NCI-H524 (cell line): ENCODE data around the gene NRSN1.

Experiments
- DNase-seq, 2 experiments: peaks; one replicate each; lab custom pipeline; 2025; lab: John Stamatoyannopoulos, UW

NRSN1 gene, protein sequence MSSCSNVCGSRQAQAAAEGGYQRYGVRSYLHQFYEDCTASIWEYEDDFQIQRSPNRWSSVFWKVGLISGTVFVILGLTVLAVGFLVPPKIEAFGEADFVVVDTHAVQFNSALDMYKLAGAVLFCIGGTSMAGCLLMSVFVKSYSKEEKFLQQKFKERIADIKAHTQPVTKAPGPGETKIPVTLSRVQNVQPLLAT

DNA sequence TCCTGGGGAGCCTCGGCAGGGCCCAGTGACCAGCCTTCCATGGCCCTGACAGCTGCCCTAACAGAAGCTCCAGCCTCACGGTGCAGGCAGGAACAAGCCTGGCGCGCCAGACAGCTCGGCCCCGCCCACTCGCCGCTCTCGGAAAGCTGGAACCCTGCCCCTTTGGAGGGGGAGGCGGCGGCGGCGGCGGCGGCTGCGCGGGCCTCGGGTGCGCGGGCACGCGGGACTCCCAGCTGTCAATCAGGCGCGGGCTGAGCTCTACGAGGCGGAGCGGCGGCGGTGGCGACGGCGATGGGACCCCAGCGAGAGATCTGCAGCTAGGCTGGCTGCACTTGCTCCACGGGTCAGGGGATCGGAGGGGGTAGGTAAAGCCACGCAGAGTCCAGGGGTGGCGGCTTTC lies at the start of gene NRSN1:
TSS of gene NRSN1 (plus strand) at position 236 of the 400 bp plus-strand sequence. CDS start 8,113 bp downstream, outside the sequence.
- peak; percentile 67 to 76 for DNase-seq

DNA sequence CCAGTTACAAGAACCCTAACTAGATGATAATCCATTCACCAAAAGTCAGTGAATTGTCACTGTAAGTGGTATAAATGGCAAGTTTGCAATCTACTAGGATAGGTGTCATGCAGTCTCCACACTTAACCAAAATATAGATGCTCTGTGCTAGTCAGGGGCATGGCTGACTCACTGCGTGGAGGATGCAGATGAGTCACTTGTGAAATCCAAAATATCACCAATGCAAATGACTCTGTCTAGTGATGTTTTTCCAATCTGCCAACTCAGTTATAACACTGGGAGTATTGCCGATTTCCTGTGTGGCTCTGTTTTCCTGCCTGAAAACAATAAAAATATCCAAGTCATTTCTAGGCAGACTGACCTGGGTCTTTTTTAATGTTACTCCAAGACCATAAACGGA lies 47.8 kb upstream of the NRSN1 start:
- no peak for DNase-seq

DNA sequence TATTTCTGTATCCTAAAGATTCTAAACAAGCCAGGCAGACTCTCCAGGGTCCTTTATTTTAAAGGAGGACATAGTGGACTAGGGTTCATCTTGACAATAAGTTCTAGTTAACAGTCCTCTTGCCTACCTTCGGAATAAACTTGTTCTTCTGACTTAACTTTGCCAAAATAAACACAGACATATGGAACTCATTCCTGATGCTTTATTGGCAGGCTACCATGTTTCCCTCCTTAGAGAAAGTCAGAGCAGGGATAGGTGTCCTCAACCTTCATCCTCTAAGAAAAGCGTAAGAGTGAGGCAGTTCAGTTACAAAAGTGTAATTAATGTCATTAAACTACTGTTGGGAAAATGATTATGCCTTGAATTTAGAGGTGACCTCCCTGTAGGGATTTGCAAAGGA lies 46.9 kb upstream of the NRSN1 start:
- DNase-seq: no peak

DNA sequence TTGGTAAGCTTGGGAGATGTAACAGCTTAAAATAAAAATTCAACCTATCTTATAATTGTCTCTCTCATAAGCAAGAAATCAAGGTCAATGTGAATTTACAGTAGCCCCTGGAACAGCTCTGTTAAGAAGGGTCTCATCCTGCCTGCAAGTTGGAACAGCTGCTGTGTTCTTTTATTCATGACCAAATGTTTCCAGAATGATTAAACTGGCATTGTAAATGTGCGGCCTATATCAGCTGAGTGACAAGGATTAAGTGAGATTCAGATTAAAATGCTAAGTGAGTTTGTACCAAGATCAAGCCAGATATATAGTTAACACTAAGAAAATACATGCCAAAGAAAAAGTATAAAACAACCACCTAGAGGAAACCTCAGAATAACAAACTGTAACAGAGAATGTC lies 45.3 kb upstream of the NRSN1 start:
- peak; percentile 9 to 81 for DNase-seq

DNA sequence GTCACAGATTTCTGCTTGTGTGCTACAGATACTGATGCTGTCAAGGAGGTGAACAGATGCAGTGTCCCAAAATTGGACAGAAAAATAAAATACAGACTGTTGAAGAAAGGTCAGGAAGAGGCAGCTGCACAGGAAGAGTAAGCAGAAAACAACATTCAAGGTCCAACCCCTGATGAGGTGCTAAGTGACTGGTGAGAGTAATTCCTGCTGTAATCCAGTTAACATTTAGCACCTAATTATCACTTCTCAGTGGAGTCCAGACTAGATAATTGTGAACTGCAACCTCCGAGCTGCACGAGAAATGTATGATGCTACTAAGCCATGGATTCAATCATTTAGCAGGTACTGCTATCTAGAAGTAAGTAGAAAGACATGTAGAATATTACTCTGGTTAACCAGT lies 36.3 kb upstream of the NRSN1 start:
- DNase-seq: no peak

DNA sequence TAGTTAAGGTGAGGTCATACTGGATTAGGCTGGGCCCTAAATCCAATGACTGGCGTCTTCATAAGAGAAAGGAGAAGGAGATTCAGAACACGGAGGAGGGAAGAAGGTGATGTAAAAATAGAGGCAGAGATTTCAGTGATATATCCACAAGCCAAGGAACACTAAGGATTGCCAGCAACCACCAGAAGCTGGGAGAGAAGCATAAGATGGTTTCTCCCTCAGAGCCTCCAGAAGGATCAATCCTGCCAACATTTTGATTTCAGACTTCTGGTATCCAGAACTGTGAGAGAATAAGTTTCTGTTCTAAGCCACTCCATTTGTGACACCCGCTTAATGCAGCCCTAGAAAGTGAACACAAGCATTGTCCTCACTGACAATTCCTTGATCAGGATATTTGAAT lies 33.6 kb upstream of the NRSN1 start:
- no peak for DNase-seq

DNA sequence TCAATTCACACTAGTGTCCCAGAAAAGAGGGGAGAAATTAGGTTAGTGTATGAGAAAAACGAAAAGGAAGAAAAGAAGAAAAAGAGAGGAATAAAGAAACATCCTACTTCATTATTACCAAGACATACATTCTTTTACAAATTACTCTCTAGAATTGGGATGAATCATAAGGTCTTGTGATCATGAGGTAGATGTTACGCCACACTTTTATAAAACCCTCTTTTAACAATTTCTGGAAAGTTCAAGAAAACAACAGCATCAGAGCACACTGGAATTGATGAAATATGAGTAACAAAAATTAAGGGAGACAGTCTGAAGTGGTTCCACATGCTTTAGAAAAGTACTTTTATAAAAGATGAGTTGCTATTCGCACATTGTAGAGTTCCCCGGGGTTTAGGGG lies 32.6 kb upstream of the NRSN1 start:
- DNase-seq: no peak

DNA sequence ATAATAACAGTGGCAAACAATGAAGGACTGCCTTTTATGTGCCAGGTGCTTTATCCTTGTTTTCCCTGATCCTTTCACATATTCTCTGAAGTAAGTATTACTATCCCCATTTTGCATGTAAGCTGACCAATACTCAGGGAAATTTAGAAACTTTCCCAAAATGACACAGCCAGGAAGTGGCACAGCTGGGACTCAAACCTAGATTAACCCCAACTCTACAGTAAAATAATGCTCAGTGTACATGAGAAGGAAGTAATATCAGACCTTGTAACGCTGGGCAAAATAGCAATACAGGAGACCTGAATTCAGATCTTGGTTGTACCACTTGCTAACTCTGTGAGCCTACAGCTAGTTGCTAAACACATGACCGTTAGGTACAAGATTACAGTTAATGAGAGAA lies 26.8 kb upstream of the NRSN1 start:
- no peak for DNase-seq

DNA sequence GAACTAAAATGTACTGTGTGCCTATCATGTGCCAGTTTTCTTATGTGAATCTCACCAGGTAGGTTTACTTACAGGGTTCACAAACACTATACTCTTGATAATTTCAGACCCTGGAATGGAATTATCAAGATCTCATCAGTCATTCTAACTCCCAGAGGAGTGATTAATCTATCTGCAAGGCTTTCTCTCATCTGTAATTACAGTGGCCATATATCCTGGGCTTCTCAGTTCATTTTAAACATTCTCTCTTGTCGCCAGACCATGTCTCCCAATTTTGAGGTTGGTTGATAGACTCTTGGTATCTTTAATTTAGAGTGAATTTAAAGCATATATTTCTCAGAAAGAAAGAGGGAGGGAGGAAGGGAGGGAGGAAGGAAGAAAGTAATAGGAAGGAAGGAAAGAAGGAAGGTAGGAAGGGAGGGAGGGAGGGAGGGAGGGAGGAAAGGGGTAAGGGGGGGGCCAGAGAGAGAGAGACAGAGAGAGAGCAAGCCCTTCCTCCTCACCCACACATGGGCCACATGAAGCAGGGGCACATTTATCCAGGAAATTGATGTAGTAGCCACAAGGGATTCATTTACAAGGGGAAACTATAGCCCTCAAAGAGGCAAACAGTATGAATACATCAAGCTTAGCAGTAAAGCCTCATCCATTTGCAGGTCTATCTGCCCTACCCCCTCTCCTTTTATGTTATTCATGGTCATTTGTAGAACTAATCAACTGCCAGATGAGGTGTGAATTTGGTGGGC lies 25.8 kb upstream of the NRSN1 start:
- no peak for DNase-seq

DNA sequence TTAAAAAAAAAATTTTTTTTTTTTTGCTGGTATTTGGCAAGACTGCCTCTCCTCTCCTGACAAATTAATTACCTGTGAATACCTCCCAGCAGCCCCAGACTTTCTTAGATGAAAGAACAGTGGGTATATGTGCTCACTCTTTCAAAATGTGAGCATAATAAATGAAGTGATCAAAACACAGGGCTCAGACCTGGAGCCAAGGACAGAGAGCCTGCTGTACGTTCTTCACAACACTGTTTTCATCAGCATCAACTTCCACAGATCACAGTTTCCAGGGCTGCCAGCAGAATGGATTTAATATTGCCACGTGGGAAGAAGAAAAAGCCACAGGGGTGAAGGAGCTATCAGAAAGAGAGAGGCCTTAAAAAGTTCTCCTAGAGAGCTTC lies 25.3 kb upstream of the NRSN1 start:
- DNase-seq: no peak

DNA sequence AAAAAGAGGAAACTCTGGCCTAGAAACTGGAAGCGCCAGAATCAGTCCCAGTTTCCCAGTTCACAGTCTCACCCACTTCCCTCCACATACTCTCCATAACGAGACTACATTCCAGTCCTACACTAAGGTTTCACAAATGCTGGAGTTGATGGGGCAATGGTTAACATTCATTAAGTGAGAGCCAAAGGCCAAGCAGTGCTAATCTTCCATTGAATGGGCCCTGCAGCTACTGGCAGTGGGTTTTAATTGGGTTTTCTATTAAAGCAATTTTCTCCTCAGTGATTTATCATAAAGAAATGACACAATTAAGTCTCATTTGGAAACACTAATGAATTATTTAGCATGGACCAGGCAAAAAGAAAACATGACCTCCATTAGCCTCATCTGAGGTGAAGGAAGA lies 20.8 kb upstream of the NRSN1 start:
- no peak for DNase-seq

DNA sequence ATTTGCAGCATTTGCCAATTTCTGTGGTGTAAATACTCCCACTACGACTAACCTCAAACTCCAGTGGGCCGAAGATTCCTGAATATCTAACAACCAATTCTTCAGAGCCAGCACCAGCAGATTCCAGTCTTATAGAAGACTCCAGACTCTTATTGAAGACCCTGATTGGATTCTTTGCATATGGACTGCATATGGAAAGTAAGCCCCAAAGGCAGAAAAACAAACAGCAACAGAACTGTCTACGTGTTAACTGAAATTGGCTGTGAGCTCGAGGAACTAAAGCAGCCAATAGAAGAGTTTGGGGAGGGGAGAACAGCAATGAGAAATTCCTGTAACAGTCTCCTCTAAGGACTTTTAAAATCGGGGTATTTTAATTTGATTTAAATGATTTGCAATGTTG lies 19.7 kb upstream of the NRSN1 start:
- no peak for DNase-seq

DNA sequence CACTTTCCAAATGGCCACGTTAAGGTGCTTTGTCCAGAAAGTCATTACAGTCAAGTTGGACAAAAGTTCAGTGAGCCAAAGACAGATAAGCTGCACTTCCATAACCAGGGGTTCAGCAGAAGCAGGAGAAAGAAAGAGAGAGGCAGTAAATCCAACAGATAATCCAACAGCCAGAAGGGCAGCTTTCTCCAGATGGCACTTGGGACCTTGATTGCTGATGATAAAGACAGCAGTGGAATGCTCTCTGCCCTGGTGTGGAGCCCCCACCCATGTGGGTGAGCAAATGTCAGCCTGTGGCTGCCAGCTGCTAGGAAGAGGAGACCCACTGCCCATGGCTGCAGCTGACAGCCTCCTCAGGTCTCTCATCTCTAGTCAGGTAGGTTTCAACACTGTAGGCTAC lies 18.7 kb upstream of the NRSN1 start:
- peak; percentile 58 to 86 for DNase-seq

DNA sequence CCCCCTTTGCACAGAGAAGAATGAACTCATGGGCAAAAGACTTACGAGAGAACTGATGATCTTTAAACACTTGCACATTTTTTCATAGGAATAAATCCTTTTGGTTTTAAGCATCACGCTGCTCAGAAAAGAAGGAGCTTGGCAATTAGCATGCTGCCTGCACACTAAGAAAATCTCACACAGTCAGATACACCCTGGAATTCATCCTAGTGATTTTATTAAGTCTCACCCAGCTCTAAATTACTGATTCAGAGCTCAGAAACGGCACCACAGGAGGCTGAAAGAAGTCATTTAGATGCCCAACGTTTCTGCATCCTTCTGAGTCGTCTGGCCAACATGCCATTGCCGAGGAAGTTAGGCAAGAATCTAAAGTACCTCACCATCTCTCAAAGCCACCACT lies 18.0 kb upstream of the NRSN1 start:
- DNase-seq: no peak

DNA sequence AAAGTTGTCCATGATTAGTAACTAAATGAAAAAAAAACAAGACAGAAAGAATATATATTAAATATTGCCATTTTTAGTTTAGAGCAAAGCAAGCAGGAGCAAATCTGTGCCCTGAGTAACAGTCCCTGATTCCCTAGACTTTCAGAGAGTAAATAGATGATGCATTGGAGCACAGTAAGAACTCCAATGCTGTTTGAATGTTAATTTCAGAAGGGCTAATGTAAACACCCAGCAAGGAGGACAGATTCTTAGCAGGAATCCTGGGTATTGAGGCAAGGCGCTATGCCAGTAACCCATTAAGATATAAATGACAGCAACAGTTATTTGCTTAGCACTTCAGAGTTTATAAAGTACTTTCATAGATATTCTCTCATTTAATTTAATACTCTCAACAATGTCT lies 15.6 kb upstream of the NRSN1 start:
- DNase-seq: no peak

DNA sequence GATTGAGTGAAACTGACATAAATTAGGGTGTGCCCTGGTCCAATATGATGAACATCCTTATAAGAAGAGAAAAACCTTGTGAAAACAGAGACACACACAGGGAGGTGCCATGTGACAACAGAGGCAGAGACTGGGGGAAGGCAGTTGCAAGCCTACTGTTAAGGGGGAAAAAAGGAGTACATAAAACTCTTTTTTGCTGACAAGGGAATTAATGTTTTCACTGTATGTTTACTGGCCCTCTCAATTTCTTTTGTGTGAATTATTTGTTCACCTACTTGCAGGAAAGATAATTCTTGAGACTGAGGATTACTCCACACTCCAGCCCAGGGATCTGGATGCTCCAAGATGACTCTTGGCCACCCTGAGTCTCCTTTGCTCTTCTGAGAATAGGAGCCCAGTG lies 12.1 kb upstream of the NRSN1 start:
- no peak for DNase-seq

DNA sequence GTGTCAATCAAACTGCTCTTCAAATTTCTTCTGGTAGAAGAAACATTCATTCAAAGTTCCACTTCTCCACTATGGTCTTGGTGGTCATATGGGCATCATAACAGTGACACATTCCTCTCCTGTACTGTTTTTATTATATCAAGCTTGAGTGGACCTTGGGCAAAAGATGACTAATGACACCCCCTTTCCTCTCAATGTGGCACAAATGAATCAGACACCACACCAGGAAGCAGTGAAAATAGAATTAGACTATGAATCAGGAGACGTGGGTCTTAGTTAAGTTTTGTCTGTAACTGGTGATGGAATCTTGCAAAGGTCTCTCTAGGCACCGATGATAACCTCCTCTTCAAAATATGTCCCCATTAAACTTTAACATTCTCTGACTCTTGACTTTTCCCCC lies 9.0 kb upstream of the NRSN1 start:
- no peak for DNase-seq

DNA sequence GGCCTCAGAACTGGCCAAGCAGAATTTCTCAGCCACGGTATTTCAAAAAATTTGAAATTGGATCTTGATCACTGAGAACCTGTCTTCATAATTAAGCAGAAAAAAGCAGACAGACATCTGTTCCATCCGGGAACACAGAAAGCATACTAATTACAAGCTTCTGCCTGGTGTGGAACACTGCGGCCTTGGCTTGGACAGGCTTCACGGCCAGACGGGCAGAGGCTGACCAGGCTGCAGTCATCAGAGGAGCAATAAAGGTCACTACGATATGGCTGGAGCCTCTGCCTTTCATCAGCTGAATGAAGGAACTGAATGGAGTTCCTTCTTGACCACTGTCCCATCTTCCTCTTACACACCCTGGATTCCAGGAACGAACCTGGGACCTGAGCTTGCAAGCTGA lies 3.9 kb upstream of the NRSN1 start:
- DNase-seq: no peak

DNA sequence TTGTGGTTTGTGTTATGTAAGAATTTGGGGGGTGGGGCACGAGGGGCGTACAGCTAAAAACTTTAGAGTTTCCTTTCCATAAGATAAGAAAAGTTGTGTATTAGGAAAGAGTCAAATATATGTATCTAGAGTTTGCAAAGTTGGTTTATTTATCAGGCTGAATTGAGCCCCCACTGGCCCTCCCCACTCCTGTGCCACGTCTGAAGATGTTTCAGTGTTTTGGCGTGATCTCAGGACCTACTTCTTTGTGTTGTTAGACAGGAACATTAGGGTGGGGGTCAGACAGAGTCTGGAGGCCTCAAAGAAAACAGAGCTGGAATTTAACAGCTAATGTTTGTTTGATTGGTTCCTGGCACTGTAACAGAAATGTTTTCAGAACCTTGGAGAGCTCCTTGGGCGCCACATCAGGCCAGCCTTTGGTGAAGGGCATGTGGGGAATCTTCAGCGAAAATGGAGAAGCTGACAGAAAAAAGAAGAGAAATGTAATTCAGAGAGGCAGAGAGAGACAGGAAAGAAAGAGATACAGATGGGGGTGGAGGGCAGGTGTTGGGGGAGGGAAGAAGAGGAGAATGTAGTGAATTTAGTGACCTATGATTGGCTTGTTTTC lies 674 bp downstream of the NRSN1 start:
- DNase-seq: peak in 1 of 2 experiments; percentile 37

DNA sequence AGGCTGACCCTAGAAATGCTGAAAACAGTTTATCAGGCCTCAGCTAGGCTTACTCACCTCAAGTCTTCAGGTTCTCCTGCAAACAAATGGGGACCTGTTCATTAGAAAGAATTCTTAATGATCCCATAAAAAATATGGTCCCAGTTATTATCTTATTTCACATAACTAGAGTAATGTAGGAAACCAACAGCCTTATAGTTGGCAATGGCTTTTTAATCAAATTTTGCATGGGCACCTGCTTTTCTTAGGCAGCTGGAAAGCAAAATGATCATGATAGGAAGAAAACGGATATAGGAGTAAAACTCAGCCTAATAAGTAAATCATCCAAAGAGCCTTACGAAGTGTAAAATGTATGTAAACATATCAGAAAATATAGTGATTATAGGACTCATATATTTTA lies 1.3 kb downstream of the NRSN1 start:
- no peak for DNase-seq

DNA sequence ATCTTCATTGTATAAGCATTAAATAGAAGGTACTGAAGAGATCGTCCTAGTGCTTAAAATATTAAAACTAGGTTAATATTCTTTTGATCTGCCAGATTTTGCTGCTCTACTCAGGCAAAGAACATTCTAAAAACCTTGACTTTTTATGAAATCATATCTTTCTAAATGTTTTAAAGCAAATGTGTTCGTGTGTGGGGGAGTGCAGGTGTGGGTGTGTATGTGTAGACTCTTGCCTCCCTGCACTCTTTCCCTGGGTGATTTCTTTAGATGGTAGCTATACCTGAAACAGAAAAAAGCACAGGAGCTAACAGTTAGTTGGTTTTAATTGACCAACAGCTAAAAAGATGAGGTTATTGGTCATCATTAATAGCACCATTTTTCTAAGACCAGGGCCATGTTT lies 5.7 kb downstream of the NRSN1 start:
- DNase-seq: no peak

DNA sequence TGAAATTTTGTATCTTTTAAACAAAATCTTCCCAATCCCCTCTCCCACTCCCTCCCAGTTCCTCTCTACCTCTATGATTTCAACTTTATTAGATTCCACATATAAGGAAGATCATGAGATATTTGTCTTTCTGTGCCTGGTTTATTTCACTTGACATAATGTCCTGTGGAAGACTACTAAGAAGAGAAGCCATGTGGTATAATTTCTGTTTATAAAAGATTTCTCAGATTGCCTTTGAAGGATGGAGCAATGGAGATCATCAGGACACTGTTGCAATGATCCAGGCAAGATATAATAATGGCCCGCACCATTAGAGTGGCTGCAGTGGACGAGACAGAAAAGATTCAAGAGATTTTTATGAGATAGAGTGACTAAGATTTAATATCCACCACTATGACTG lies 13.1 kb downstream of the NRSN1 start:
- no peak for DNase-seq

DNA sequence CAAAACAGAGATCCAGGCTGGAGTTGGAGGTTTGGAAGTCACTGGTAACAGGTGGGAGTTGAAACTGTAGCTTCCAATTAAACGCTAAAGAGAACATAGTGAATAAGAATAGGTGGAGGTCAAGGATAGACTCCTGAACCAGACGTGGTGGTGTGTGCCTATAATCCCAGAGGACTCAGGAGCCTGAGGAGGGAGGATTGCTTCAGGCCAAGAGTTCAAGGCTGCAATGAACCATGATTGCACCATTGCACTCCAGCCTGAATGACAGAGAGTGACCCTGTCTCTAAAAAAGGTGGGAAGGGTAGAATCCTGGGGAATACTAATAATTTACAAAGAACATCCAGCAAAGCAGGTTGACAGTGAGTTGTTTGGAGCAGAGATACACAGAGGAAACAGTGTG lies 13.6 kb downstream of the NRSN1 start:
- DNase-seq: no peak

DNA sequence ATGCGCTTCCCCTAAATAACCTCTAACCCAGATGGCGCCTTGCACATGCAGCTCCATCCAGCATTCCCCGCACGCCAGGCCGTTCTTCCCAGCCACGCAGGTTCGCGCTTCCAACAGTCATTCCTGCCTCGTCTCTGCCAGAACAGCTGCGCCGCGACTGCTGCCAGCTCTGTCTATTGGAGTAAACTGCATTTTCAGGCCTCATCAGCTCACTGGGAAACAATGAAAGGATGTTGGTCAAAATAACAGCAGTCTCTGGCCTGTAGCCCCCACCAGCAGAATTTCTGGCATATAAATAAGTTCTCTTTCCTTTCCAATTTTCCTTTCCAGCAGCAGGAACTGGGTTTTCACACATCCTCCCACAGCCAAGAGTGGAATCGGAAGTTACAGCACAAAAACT lies 14.6 kb downstream of the NRSN1 start:
- DNase-seq: no peak
